Measurements from ENCODE around the gene PSMB7.

PSMB7 gene

GRCh38 chr9:124409410-124409809 lies 5.8 kb downstream of the PSMB7 start:
- no peak for DNase-seq

- DNase-seq = no peak
Observed at GRCh38 chr9:124403246-124403645, 12.0 kb downstream of the PSMB7 start.

- peak; percentile 53 for DNase-seq
Observed at GRCh38 chr9:124399968-124400940, 15.0 kb downstream of the PSMB7 start.

- peak; percentile 87 for DNase-seq
Observed at GRCh38 chr9:124399323-124399967, 15.8 kb downstream of the PSMB7 start.

- DNase-seq = no peak
Observed at GRCh38 chr9:124398191-124398935, 16.9 kb downstream of the PSMB7 start.

- no peak for DNase-seq
Observed at GRCh38 chr9:124395826-124396225, 19.4 kb downstream of the PSMB7 start.

GRCh38 chr9:124394596-124394995 lies 20.6 kb downstream of the PSMB7 start:
- DNase-seq = no peak

- DNase-seq = no peak
Observed at GRCh38 chr9:124394167-124394566, 21.1 kb downstream of the PSMB7 start.

- no peak for DNase-seq
Observed at GRCh38 chr9:124392871-124393460, 22.3 kb downstream of the PSMB7 start.

GRCh38 chr9:124392254-124392870 lies 22.9 kb downstream of the PSMB7 start:
- no peak for DNase-seq

- no peak for DNase-seq
Observed at GRCh38 chr9:124390794-124391658, 24.2 kb downstream of the PSMB7 start.

- DNase-seq = no peak
Observed at GRCh38 chr9:124389146-124389939, 25.9 kb downstream of the PSMB7 start.

- DNase-seq = no peak
Observed at GRCh38 chr9:124388275-124389048, 26.8 kb downstream of the PSMB7 start.

GRCh38 chr9:124386201-124386600 lies 29.0 kb downstream of the PSMB7 start:
- no peak for DNase-seq

- DNase-seq = no peak
Observed at GRCh38 chr9:124385623-124386022, 29.6 kb downstream of the PSMB7 start.

GRCh38 chr9:124384846-124385245 lies 30.4 kb downstream of the PSMB7 start:
- no peak for DNase-seq

- DNase-seq = no peak
Observed at GRCh38 chr9:124384210-124384609, 31.0 kb downstream of the PSMB7 start.

- DNase-seq = no peak
Observed at GRCh38 chr9:124381170-124381945, 33.9 kb downstream of the PSMB7 start.

Measured in left hindlimb (tissue), 1 donor.